Stimulated activated CD8-positive, alpha-beta memory T cell treated with anti-CD3 and anti-CD28 coated beads, Interleukin-12 subunit alpha, Interleukin-12 subunit beta, amount 100 ng/mL, for 24 hours (primary cell): Measurements from ENCODE around the gene JPH4.

Experiments used
- DNase-seq: peaks from one replicate; pipeline ENCODE4 v3.0.0-alpha.2; 2020; ENCODE audit errors: extremely low read depth

The JPH4 gene

DNA sequence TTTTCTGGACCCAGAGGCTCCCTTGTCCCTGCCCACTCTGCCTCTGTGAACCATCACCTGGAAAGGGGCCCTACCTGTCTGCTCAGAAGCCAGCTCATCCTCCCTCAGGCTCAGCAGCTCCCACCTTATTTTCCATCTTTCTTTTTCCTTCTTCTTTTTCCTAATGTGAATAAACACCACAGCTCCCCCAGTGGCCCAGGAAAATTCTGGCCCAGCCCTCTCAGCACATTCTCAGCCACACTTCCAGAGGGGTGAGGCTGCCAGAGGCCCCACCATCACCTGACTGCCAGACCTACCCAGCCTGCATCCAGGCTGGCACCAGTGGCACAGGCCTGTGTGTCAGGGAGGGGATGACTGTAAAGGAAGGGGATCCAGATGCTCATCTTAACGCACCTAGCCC is 50.0 kb downstream of the JPH4 start:
- no peak for DNase-seq

- DNase-seq = no peak
Measured at GRCh38 chr14:23525611-23526010, 53.0 kb downstream of the JPH4 start.

GRCh38 chr14:23524954-23525353 is 53.6 kb downstream of the JPH4 start:
- no peak for DNase-seq

- DNase-seq = no peak
Measured at GRCh38 chr14:23523229-23524016, 55.2 kb downstream of the JPH4 start.

DNA sequence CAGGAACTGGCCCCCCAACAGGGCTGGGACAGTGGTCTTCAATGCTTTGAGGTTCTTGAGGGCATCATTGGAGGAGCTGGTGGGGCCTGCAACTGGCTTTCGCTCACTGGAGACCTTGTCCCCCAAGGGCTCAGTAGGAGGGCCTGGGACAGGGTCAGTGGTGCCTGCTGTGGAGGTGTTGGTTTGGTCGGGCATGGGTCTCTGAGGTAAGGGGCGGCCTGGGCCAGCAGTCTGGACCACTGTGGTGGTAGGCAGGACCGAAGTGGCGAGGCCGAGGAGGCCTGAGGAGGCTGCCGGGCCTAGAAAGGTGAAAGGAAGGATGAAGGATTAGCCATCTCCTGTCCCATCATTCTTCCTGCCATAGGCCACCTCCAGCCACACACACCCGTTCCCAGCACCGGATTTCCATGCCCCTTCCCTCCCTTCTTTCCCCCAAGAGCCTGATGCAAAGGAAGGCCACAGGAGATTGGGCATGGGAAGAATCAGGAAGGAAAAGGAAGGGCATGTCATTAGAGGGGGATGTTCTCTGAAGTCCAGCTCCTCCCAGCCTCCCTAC is 55.9 kb downstream of the JPH4 start:
- DNase-seq = no peak

DNA sequence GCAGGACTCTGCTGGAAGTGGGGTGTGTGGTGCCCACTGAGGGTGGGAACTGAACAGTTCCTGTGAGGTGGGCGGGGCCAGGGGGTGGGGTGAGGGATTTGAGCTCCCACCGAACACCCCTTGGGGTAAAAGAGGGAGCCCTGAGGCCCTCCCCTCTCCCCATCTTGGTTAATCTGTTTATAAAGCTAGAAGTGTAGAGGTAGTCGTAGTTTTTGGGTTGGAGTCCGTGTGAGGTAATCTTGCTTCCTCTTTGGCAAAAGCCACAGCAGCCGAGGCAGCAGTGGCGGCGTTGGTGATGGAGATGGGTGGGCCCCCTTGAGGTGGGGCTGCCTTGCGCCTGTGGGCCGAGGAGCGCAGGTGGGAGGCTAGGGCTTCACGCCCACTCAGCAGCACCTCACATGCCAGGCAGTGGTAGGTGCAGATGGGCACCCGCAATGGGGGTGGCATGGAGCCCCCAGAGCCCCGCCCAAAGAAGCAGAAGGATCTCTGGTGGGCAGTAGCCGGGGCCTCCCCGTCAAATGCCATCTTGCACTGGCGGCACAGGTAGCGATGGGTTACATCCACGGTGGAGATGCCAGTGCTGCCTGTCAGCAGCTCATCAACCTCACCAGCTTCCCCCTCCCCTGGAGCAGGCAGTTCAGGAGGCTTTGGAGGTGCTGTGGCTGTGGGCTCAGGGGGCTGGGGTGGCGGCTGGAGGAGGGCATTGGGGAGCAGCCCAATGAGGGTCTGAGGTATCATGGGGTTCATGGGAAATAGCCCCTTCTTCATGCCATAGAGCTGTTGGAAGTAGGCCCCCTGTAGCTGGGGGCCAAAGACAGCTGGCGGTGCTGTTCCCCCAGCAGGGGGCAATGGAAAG is 56.6 kb downstream of the JPH4 start:
- DNase-seq = no peak

- DNase-seq = no peak
Measured at GRCh38 chr14:23520899-23521533, 57.6 kb downstream of the JPH4 start.

GRCh38 chr14:23518709-23519108 is 59.9 kb downstream of the JPH4 start:
- DNase-seq = no peak
